Peyer's patch (tissue), 4 donors: ENCODE results near the gene CCDC192. TPM values are rescaled to one million over a fixed set of nuclear protein-coding genes. Genes with fewer than 3 reads are reported as not detected.

ENCODE experiments used
- DNase-seq, 3 donors: peaks; one replicate each; pipeline ENCODE4 v3.0.0-alpha.2; 2017 to 2019
- H3K27ac ChIP-seq, 4 donors: fragments of 200-600 bp; sonication (generic); one replicate each; pipeline ENCODE4 v1.5.1; 2016 to 2019
- H3K27me3 ChIP-seq, 2 donors: fragments of 200-600 bp; sonication (generic); one replicate each; pipeline ENCODE4 v1.5.1; 2019
- H3K36me3 ChIP-seq, 3 donors: fragments of 200-600 bp; sonication (generic); one replicate each; pipeline ENCODE4 v1.5.1; 2016 to 2019
- H3K4me1 ChIP-seq, 4 donors: fragments of 200-600 bp; sonication (generic); one replicate each; pipeline ENCODE4 v1.5.1; 2016 to 2019
- H3K4me3 ChIP-seq, 4 donors: fragments of 200-600 bp; sonication (generic); 1 replicate in 3 of 4; 2 replicates in 1 of 4; pipeline ENCODE4 v1.5.1; 2016 to 2019; ENCODE audit warnings: mild to moderate bottlenecking in 1 of 4
- H3K9me3 ChIP-seq, 4 donors: fragments of 200-600 bp; sonication (generic); one replicate each; pipeline ENCODE4 v1.5.1; 2016 to 2019; ENCODE audit warnings: mild to moderate bottlenecking in 1 of 4
- CTCF ChIP-seq, 6 experiments: fragments of 450-650 bp in 4 of 6; fragments of 200-600 bp in 2 of 6; sonication (generic) in 1 of 6; IDR thresholded peaks; one replicate each; pipeline ENCODE4 v1.5.1; 2017 to 2019; ENCODE audit warnings: antibody characterized with exemption in 6 of 6, mild to moderate bottlenecking in 3 of 6, moderate library complexity in 1 of 6
- POLR2A ChIP-seq, 2 donors: fragments of 450-650 bp; IDR thresholded peaks; one replicate each; pipeline ENCODE4 v1.5.1; 2017; ENCODE audit warnings: antibody characterized with exemption in 2 of 2, mild to moderate bottlenecking in 2 of 2, moderate library complexity in 2 of 2
- total RNA-seq, 4 donors: library from RNA; depleted of rRNA; stranded (reverse); fragments of >200 nt; gene quantifications; one replicate each; pipeline ENCODE4 v1.1.0, GENCODE V29; 2016

The CCDC192 gene
- not detected for total RNA-seq

- no peaks in the 10 kb centered on the region for H3K4me1 ChIP-seq
- no peaks in the 10 kb centered on the region for H3K36me3 ChIP-seq
- no peak for DNase-seq
- H3K9me3 ChIP-seq: no peaks in the 10 kb centered on the region
- TF ChIP-seq CTCF (IDR thresholded peaks at IDR 0.05) (no peak), POLR2A (IDR thresholded peaks at IDR 0.05) (no peak)
- no peak within 1 kb of the TSS for H3K27ac ChIP-seq
- no peak within 1 kb of the TSS for H3K4me3 ChIP-seq
- H3K27me3 ChIP-seq: no peaks in the 10 kb centered on the region
These were observed at the start of gene CCDC192 for GRCh38 chr5:127702926-127703561. TSS of gene CCDC192 (plus strand) at chr5:127703391. CDS start at chr5:127703446, 55 bp downstream.

GRCh38 chr5:127656825-127657224 lies 46.4 kb upstream of the CCDC192 start:
- H3K27me3 ChIP-seq: no peaks in the 10 kb centered on the region
- no peak overlapping the region for H3K4me3 ChIP-seq
- H3K9me3 ChIP-seq: no peaks in the 10 kb centered on the region
- DNase-seq: no peak
- no peak for TF ChIP-seq POLR2A (IDR thresholded peaks at IDR 0.05)
- no peak for TF ChIP-seq CTCF (IDR thresholded peaks at IDR 0.05)
- no peaks in the 10 kb centered on the region for H3K4me1 ChIP-seq
- no peaks in the 10 kb centered on the region for H3K36me3 ChIP-seq
- no peak overlapping the region for H3K27ac ChIP-seq

- TF ChIP-seq POLR2A (IDR thresholded peaks at IDR 0.05) (no peak), CTCF (IDR thresholded peaks at IDR 0.05) (no peak)
- H3K36me3 ChIP-seq: no peaks in the 10 kb centered on the region
- H3K27me3 ChIP-seq: no peaks in the 10 kb centered on the region
- no peak for DNase-seq
- H3K9me3 ChIP-seq: no peaks in the 10 kb centered on the region
- no peaks in the 10 kb centered on the region for H3K4me1 ChIP-seq
- H3K27ac ChIP-seq: peak overlapping the region in 1 of 4 donors; percentile 13
- H3K4me3 ChIP-seq: no peak overlapping the region
These were observed 43.0 kb upstream of the CCDC192 start for GRCh38 chr5:127660047-127660733.

GRCh38 chr5:127664093-127664492 lies 39.1 kb upstream of the CCDC192 start:
- no peak for TF ChIP-seq POLR2A (IDR thresholded peaks at IDR 0.05)
- no peak for TF ChIP-seq CTCF (IDR thresholded peaks at IDR 0.05)
- H3K27me3 ChIP-seq: no peaks in the 10 kb centered on the region
- H3K27ac ChIP-seq: no peak overlapping the region
- H3K36me3 ChIP-seq: no peaks in the 10 kb centered on the region
- H3K9me3 ChIP-seq: no peaks in the 10 kb centered on the region
- H3K4me1 ChIP-seq: no peaks in the 10 kb centered on the region
- no peak for DNase-seq
- H3K4me3 ChIP-seq: no peak overlapping the region

- H3K9me3 ChIP-seq: no peaks in the 10 kb centered on the region
- no peak overlapping the region for H3K4me3 ChIP-seq
- H3K36me3 ChIP-seq: no peaks in the 10 kb centered on the region
- TF ChIP-seq CTCF (IDR thresholded peaks at IDR 0.05): no peak
- TF ChIP-seq POLR2A (IDR thresholded peaks at IDR 0.05): no peak
- no peak for DNase-seq
- no peaks in the 10 kb centered on the region for H3K27me3 ChIP-seq
- H3K4me1 ChIP-seq: no peaks in the 10 kb centered on the region
- H3K27ac ChIP-seq: no peak overlapping the region
These were observed 37.5 kb upstream of the CCDC192 start for GRCh38 chr5:127665641-127666040.
